ENCODE data around the gene TCEAL6. TPM values are rescaled to one million over a fixed set of nuclear protein-coding genes. Genes with fewer than 3 reads are reported as not detected.

TCEAL6 gene
- total and polyA plus RNA-seq, 2 of the 13 experiments (the other 11 are each of a cell fraction or from before 2014, with no cell fraction given) = not detected

- TF ChIP-seq TBP (CRISPR knock-in tag; IDR thresholded peaks at IDR 0.05) (no peak), ZFP62 (CRISPR knock-in tag; IDR thresholded peaks at IDR 0.05) (no peak), ZNF557 (CRISPR knock-in tag; IDR thresholded peaks at IDR 0.05) (no peak), ZNF747 (CRISPR knock-in tag; IDR thresholded peaks at IDR 0.05; ENCODE audit: borderline replicate concordance) (no peak), KLF12 (CRISPR knock-in tag; IDR thresholded peaks at IDR 0.05; ENCODE audit: borderline replicate concordance) (no peak), XBP1 (CRISPR knock-in tag; IDR thresholded peaks at IDR 0.05) (no peak), GATA4 (IDR thresholded peaks at IDR 0.05; ENCODE audit: borderline replicate concordance, low read depth) (no peak), ZNF143 (CRISPR knock-in tag; IDR thresholded peaks at IDR 0.05) (no peak), POLR2AphosphoS2 (IDR thresholded peaks at IDR 0.05; ENCODE audit: low read depth, low read length) (no peak), ZSCAN9 (CRISPR knock-in tag; IDR thresholded peaks at IDR 0.05; ENCODE audit: borderline replicate concordance) (no peak), ZBED4 (CRISPR knock-in tag; IDR thresholded peaks at IDR 0.05; ENCODE audit: borderline replicate concordance) (no peak), ZBTB10 (CRISPR knock-in tag; IDR thresholded peaks at IDR 0.05; ENCODE audit: borderline replicate concordance) (no peak), ZNF713 (CRISPR knock-in tag; IDR thresholded peaks at IDR 0.05) (no peak), MAX (IDR thresholded peaks at IDR 0.05) (no peak)
- Histone ChIP-seq H4K20me1 (ENCODE audit: insufficient read depth, low read length) (no peaks in the 10 kb centered on the region), H3K27me3 (ENCODE audit: control insufficient read depth in 1 of 2, insufficient read depth in 2 of 2, low read length in 2 of 2) (no peaks in the 10 kb centered on the region), H3K9ac (ENCODE audit: insufficient read depth, low read depth, low read length) (no peak within 1 kb of the TSS), H2AFZ (ENCODE audit: low read length) (no peak within 1 kb of the TSS), H3K4me1 (ENCODE audit: insufficient read depth, low read length) (no peaks in the 10 kb centered on the region), H3K36me3 (replicated peaks in 1 of 2; ENCODE audit: control insufficient read depth in 1 of 2, insufficient read depth in 2 of 2, low read length in 2 of 2) (no peaks in the 10 kb centered on the region), H3K79me2 (ENCODE audit: insufficient read depth, low read length) (no peaks in the 10 kb centered on the region), H3K9me3 (ENCODE audit: low read length) (no peaks in the 10 kb centered on the region), H3K4me2 (ENCODE audit: low read depth, low read length) (peak within 1 kb of the TSS; percentile 27; the same call in 1 of the 2 replicates), H3K27ac (ENCODE audit: extremely low read length, insufficient read depth, low read length) (no peak within 1 kb of the TSS), H3K4me3 (replicated peaks in 1 of 3; ENCODE audit: insufficient read depth in 1 of 3, low read depth in 2 of 3, low read length in 3 of 3) (no peak within 1 kb of the TSS)
- 3% methylated on average over 5 of the region's 15 CpGs for WGBS (ENCODE audit: low lambda C conversion rate)
- no TSS peak for BruUV-seq (replicated peaks)
- intact Hi-C loops (cut with micrococcal nuclease; ENCODE audit: unreplicated experiment) (no loop called here), in situ Hi-C loops (cut with HindIII; ENCODE audit: extremely low pct_ligation_motif_present, low pct_unique_long_range_greater_than_20kb) (no loop called here)
- FAIRE-seq = no peak
- DNase-seq (ENCODE audit: low spot score) = no peak
- peak; percentile 68 for ATAC-seq
- POLR2A ChIA-PET = no interaction called here
- CTCF ChIA-PET (ENCODE audit: low intra/inter-chr PET ratio, low total read pairs) = no interaction called here
These were observed 13.5 kb upstream of the TCEAL6 start, which contains the start of gene BEX5 for GRCh38 chrX:102155806-102156179. Gene BEX5, minus strand, starts transcription at chrX:102155977. Its CDS starts 1,712 bp downstream, at chrX:102154265.

Data from HepG2 (cell line).